Measurements from ENCODE around the gene KLHL29.
A peak's percentile ranks its signal among the peaks of the same experiment; 100 is the strongest.

Gene KLHL29

DNA sequence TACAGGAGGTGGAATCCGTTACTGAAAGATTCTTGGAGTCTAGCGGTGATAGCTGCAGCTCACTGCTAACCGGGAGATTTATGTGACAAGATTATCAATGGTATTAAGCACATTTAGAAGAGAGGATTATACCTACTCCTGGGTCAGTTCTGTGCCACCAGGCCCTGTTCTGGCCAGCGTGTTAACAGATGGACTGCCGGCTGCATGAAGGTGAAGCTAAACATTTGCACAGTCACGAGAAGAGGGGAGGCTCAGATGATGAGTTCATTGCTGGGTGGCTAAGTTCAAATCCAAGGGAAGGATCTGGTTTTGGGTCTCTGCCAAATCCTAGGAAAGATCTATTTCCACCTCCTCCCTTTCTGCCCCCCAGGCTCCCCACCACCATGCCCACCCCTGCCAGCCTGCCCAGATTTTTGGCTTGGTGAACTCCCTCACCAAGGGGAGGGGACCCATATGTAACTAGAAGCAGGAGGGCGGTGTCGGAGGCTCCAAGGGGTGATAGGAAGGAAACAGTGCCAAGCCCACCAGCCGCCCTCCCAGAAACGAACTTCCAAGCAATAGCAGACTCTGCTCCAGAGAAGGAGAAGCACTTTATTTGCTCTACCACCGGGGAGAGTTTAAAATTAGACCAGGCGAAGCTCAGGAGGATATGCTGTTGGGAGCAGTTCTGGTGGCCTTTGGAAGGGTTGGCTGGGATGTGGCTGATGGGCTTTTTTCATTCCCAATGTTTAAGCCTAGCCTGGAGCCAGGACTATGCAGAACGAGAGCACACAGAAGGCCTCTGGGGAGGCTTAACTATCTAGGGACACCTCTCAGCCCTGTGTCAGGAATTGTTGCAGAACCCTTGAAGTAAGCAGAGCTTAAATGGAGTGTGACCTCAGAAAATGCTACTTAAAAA lies 200.5 kb downstream of the KLHL29 start:
- DNase-seq, result no peak

DNA sequence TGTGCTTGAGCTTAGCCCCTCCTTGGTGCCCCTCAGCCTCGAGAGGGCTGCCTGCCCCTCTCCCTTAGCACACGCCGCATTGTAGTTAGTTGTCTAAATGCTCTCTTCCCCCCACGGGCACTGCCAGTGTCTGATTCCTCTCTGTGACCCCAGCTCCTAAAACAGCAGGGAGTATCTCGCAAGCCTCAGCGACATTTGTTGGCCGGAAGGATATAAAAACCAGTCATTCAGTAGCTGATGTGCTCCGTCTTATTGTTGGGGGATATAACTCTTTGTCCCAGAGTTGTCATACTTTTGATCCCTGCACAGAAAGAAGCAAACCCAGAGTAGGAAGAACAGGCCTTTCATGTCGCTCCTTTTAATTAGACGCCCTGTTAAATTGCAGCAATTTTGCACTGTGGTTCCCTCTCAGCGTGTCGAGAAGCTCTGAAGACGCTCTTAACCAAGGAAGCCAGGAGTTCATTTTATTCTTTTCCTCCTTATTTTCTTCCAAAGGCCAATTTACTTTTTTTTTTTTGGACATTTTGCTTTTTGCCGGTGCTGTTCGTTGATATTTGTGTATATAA lies 201.8 kb downstream of the KLHL29 start:
- DNase-seq, result peak; percentile 89

DNA sequence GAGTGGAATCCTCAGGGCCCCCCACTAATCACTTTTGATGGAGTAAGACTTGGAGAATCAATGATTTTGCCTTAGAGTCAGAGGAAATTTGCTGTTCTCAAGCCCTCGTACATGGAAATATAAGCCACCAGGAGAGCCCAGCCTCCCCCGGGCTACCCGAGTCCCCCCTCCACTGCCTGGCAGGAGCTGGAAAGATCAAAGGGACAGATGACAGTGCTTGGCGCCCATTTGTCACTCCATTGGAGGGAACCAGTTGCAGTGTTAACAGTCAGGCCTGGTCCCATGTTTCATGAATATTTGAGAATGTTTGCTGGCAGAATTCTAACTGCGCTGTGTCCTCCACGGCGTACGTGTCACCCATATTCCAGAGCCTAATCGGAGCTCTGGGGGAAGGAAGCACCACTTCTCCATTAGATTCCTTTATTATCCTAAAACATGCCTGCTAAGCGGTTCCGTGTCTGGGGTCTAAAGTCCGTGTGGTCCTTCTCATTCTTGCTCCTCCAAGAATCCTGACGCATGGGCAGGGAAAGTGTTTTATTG lies 202.4 kb downstream of the KLHL29 start:
- peak; percentile 70 for DNase-seq

DNA sequence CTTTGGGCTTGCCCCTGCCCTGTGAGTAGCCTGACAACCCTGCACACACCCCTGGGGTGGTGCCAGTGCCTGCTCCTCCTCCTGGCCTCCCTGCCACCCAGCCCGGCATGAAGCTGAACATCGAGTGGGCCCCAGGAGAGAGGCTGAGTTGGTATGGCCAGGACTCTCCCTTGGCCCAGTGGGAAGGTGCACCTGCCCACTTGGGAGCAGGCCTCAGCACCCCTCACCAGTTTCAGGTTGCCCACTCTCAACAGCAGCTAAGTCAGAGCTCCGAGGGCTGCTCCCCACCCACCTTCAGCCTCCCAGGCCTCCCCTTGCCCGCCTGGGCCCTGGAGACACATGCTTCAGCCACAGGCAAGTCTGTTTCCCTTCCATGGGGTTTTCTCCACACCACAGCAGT lies 203.1 kb downstream of the KLHL29 start:
- no peak for DNase-seq

DNA sequence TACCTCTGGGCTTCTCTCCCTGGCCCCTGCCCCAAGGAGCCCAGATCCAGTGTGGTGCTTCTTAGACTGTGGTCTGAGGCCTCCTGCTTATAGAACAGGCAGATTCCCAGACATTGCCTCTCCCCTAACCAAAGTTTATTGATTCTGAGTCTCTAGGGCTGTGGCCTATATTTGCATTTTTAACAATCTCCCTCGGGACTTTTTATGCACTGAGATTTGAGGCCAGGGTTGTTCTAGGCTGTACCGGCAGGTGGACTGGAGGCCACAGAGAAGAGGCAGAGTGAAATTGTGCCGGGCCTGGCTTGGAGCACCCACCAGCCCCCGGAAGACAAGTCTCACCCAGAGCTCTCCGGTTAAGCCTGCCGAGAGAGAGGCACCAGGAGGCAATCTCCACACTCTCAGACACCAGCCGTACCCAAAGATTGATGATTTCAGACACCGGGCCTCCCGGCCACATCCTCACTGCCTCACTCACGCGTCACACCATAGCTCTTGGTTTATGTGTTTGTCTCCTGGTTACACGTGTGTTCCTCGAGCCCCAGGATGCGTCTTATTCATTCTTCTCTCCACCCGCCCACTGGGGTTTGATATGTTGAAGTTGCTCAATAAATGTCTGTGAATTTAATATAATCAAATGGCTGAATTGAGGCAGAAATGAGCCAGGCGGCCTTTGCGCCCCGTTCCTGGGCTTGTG lies 203.7 kb downstream of the KLHL29 start:
- no peak for DNase-seq

DNA sequence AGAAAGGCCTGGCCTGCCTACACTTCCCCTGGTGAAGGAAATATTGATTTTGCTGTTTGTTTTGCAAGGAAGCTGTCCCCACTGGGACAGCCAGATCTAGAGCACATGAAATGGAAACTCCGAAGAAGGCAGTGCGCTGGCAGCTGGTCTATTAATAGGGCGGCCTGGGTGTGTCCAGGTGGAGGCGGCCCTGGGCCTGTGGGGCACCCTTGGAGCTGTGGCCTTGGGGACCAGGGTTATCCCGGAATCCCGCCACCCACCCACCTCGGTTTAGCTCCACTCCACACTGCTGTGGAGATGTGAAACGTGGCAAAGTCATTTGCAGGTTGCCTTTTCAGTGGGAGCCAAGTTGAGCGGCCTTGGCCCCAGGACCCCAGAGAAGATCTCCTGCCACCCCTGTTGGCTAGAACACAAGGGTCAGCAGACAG lies 204.3 kb downstream of the KLHL29 start:
- no peak for DNase-seq

DNA sequence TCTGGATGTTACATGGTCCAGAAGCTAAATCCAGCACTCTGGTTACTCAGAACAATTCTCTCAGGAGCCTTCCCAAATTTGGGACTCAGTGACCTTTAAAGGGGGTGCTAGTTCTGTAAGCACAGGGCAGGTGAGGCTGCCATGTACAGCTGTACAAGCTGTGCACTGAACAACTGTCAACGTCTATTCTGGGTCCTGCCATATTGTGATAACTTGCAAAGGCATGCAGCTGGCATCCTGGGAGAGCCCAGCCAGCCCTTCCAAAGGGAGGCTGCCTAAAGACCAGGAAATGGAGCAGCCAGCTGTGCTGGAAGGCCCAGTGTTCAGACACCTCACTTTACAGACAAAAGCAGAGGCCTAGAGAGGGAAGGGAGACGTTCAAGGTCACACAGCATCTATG lies 204.8 kb downstream of the KLHL29 start:
- no peak for DNase-seq

DNA sequence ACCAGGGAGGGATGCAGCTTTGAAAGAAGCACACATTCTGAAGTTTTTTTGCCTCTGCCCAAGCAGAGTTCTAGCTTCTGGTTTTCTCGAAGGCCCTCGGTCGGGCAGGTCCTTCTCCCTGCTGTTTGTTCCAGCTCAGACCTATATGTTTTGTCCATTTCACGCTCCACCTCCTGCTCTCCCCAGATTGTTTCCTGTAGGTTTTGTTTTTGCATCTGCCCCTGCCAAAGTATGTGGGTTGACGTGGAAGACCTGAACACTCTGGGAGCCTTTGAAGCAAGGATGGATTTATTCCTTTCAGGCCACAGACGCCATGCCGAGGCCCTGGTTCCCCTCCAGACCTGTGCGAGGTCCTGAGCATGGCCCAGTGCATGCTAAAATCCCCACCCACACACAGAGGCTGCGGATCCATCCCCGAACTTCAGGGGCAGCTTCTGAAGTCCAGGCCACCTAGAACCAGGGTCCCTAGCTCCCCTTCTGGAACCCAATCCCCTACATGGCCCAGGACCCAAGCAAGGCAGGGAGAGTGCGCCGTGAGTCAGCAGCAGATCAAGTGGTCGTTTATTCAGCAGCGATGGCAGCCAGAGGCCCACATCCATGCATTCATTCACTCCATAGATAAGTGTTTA lies 205.4 kb downstream of the KLHL29 start:
- no peak for DNase-seq

DNA sequence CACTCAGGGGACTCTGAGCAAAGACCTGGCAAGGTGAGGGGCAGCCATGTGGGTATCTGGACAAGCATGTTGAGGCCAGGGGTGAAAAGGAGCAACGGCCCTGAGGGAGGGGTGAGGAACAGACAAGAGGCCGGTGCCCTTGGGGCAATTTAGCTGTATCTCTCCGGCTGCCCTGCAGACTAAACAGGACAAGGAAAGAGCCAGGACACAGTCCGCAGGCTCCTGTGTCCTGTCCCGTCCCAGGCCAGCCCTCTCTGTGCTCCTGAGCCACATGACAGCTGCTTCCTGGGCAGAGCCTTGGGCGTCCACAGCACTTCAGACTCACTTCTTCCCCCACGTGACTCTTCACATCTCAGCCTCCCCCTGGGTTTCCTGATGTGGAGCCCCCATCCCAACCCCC lies 206.1 kb downstream of the KLHL29 start:
- no peak for DNase-seq

DNA sequence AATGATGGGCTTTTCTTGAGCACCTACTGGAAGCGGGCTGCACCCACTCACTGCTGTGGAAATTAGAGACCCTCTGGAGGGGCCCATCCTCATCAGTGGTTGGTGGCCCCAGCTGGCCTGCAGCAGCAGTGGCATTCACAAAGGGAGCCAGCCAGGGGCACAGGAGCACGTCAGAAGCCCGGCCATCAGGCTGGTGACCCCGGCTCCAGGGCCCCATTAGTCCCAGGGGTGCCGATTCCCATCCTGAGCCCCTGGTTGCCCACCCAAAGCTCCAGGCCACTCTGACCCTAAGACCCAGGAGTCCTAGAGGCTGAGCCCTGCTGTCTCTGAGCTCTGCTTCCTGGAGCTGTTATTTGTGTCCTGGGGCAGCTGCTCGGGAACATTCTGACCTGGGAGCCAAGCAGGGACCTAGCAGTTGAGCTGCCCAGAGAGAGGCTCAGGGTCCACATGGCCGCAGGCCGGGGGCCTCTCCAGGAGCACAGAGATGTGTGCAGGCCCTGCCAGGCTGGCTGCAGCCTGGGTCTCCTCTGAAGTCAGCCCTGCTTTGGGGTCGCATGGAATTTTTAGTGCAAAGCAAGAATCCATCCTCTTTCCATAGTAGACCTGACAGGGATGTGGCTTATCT lies 207.2 kb downstream of the KLHL29 start:
- DNase-seq, result no peak

DNA sequence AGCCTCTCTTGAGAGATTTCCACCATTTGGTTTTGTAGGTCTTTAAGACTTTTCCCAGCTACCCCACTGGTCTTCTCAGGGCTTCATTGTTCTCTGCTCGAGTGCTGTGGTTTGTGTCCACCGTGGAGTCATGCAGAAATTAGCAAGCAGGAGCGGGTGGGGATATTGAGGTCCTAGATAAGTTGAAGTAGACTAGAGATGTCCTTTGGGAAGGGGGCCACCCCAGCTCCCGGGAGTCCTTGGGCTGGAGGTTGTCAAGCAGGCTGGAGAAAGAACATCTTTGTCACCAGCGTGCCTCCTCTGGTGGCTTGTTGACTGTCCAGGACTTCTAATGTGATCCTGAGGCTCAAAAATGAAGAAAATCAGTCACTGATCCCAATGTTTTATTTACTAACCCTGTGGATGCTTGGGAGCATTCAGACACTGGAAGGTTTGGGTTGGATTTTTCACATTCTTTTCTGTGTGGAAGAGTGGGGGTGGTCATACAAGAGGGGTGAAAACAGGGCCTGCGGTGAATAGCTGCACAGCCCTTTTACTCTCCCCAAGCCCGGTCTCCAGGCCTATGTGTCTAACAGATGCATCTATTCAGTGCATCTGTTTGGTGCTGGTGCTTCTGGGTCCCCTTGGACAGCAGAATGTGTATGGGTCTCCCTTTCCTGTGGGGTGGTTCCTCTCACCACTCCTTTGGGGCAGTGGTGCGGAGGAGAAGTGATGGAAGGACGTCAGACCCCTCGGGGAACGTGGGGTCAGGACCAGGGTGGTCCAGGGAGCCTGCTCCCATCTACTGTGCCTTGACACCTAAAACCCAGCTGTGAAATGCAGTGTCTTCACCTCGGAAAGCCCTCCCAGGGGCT lies 208.1 kb downstream of the KLHL29 start:
- no peak for DNase-seq

DNA sequence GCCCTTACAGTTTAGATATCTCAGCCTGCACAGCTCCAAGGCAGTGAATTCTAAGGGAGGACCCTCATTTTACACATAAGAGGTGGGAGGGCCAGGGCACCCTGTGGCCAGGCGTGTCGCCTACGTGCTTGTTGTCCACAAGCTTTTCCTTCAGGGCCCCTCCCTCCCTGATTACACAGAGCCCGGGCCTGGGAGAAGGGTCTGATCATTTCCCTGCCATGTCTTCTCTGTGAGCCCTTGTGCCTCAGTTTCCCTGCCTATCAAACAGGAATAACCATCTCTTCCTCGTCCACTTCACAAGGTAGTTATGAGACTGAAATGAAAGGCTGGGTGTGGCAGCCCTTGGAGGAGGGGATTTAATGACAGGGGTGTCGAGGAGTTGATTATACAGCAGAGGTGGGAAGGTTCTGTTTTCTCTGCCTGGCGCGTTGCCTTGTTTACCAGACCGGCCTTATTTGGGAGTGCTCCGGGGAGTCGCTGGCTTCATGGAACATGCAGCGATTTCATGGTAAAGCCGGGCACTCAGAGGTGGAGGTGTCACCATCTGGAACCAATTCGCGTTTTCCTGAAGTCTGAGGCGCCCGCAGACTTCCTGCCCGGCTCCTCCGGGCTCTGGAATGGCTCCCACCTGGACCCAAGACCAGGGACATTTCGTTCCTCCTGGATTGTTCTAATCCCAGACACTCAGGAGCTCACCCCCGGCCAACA lies 208.9 kb downstream of the KLHL29 start:
- DNase-seq, result peak; percentile 68

DNA sequence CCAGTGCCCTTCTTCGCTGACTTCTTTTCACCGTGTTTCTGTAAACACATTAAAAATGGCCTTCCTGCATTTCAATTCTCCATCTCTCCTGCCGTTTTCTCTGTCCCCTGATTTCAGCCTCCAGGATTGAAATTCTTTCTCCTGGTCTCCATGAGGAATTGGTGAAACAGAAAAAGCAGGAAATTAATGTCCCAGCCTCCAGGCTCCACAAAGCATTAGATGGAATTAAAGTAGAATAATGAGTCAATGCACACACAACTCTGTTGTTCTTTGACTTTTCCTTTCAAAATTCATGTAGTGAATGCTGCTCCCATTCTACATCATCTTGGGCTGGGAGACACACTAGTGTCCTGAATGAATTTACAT lies 209.5 kb downstream of the KLHL29 start:
- no peak for DNase-seq

DNA sequence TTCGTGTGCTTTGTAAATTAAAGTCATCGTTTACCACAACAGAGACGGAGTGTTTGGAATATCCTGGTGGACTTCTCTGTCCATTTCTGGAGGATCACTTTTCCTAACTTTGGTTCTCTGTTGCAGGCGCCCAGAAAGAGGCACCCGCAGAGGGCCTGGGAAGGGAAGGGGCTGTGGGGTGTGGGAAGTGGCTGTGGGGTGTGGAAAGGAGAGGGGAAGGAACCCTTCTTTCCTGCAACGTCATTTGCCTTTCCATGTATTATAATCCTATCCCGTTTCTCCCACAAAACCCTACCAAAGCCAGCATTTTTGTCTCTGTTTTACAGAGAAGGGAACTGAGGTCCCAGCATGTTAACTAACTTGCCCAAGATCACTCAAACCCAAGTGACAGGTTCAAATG lies 210.0 kb downstream of the KLHL29 start:
- no peak for DNase-seq

DNA sequence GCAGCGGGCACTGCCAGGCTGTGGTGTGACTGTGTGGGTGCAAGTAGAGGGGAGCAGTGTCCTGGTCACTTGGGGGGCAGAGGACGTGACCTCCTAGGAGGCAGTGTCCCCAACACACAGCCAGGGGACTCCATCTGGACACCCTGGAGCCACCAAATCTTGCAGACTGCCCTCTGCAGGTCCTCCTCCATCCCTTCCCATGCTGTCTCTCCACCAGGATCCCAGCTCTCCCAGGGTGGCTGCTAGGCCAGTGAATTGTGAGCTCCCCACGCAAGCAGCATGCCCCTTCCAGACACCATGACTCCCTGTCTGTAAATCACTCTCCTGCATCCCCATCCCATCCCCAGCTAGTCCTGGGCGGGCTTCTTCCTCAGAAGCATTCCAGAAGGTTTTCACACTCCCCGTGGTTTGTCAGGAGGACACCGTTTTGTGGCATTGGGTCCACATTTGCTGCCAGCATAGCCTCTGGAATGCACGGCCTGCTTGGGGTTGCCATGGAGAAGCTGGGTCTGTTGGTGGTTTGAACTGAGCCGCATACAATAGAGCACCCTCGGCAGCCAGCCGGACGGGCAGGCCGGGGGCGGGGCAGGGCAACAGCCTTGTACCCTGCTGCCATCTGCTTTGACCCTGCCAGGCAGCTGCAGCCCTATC lies 210.7 kb downstream of the KLHL29 start:
- peak; percentile 54 for DNase-seq

DNA sequence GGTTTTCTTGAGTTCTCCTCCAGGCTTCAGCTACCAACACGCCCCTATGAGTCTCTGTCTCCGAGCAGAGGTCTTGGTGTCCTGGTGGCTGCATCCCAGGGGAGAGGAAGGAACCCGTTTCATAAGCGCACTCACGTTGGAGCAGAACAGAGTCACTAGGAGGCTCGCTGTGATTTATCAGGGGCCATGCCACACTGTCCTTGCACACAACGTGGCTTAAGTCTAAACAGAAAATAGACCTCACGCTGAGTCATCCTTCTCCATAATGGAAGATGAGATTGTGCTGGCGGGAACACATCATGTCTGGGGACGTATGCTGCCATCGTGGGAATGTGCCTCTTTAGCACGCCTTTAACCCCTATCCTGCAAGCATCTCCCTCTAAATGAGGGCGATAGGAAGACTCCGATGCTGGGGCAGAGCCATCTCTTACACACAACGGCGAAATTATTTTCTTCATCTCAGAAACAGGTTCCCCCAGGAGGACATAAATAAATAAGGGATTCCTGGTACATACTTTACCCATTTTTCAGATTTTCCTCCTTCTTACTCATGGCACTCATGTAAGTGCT lies 211.4 kb downstream of the KLHL29 start:
- peak; percentile 54 for DNase-seq

DNA sequence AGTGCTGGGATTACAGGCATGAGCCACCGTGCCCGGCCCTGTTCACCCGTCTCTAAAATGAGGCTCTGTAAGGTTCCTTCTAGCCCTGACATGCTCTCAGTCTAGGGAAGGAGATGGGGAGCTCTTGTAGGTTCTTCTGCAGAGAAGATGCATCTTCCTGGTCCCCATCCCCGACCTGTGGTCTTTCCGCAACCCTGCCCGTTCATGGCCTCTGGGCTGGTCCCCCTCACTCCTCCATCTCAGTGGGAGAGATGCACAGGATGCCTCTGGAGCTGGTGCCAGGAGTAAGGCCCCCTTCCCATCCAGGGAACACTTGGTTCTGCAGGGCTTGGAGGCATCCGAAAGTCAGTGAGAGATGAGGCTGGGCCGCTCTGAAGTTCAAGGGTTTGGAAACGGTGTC lies 212.7 kb downstream of the KLHL29 start:
- no peak for DNase-seq

DNA sequence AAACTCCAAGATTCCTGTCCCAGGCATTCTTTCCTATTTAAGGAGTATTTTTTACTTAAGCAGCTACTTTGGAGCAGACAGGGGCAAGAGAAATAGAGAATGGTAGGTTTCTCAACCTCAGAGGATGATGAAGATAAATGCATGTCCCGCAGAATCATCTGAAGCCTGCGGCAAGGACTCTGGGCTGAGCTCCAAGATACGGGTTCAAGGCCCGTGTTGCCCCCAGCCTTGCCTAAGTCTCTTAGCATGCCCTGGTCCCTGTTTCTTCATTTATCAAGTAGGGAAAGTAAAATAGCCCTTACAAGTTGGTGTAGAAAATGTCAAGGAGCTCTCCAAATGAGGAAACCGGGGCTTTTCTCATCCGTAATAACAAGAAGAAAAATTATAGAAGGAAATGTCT lies 214.0 kb downstream of the KLHL29 start:
- DNase-seq, result no peak

DNA sequence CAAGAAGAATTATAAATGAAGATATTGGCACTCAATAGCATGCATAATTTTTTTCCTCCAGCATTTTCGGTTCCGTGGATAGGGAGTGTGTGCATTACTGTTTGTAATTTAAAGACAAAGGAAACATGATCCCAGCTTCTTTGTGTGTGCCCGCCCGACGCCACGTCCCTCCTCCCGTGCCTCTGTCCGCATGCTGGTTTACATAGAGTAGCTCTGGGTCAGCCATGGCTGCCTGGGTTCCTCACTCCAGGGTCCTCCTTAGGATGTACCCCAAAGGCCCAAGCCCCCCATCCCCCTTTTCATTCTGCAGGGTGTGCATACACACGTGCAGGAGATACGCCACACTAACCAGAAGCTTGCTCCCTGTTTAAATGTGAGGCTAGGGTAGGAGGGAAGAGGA lies 214.7 kb downstream of the KLHL29 start:
- no peak for DNase-seq

DNA sequence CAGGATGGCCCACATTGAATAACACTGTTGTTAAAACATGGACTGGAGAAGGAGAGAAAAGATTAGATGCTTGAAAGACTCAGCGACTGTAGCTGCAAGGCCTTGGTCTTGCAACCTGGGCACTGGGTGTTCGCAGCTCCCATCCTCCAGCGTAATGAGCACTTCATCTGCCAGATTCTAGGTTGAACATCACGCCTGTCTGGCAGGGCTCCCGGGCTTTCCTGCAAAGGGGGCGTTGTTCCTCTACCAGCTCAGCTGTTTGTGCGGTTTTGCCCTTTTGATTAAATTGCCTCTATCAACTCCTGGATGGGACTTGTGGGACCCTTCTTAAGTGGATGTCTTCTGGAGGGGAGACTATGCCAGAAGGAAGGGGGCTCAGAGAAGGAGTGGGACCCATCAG lies 215.4 kb downstream of the KLHL29 start:
- DNase-seq, result peak; percentile 50
